ENCODE data around the gene KCNMA1. TPM values are rescaled to one million over a fixed set of nuclear protein-coding genes. Genes with fewer than 3 reads are reported as not detected.

KCNMA1 gene
- total and polyA plus RNA-seq, 10 of the 15 experiments (the other 5 are each of a cell fraction or from before 2014, with no cell fraction given), result 8.5 to 77.0 (median 21.3) TPM

DNA sequence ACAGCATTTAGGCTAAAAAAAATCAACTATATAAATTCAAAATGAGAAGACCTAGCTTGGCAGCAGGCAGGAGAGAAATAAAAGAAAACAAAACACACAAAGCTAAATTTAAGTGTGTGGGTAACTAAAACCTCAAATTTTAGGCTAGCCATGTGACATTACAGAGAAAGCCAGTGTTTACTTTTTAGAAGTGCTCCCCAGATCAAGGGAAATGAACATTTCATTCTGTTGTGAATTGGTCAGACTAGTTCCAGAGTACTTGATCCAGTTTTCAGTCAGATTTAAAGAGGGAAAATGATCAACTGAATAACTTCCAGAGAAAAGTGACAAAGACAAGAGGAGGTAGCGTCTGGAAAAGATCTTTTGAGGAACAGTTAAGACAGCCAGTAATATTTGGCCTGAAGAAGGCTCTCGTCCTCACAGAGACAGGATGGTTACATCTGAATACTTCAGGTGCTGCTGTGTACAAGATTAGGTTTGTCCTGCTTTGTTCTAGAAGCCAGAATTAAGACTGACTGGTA is 563.4 kb downstream of the KCNMA1 start (continued):
- no peak for TF ChIP-seq REST (IDR thresholded peaks at IDR 0.05; ENCODE audit: low read depth, low read length)
- TF ChIP-seq IKZF1 (conservative IDR thresholded peaks at IDR 0.05), result no peak
- no peak for TF ChIP-seq IRF4 (IDR thresholded peaks at IDR 0.05; ENCODE audit: low read depth, low read length)
- TF ChIP-seq YBX1 (IDR thresholded peaks at IDR 0.05), result no peak
- no peak for TF ChIP-seq NBN (IDR thresholded peaks at IDR 0.05)
- TF ChIP-seq PBX3 (IDR thresholded peaks at IDR 0.05; ENCODE audit: insufficient replicate concordance, low read depth, low read length), result no peak
- TF ChIP-seq, protein P1, sequence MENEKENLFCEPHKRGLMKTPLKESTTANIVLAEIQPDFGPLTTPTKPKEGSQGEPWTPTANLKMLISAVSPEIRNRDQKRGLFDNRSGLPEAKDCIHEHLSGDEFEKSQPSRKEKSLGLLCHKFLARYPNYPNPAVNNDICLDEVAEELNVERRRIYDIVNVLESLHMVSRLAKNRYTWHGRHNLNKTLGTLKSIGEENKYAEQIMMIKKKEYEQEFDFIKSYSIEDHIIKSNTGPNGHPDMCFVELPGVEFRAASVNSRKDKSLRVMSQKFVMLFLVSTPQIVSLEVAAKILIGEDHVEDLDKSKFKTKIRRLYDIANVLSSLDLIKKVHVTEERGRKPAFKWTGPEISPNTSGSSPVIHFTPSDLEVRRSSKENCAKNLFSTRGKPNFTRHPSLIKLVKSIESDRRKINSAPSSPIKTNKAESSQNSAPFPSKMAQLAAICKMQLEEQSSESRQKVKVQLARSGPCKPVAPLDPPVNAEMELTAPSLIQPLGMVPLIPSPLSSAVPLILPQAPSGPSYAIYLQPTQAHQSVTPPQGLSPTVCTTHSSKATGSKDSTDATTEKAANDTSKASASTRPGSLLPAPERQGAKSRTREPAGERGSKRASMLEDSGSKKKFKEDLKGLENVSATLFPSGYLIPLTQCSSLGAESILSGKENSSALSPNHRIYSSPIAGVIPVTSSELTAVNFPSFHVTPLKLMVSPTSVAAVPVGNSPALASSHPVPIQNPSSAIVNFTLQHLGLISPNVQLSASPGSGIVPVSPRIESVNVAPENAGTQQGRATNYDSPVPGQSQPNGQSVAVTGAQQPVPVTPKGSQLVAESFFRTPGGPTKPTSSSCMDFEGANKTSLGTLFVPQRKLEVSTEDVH (IDR thresholded peaks at IDR 0.05; ENCODE audit: low read depth, partially characterized antibody), result no peak
- TF ChIP-seq CREB1 (IDR thresholded peaks at IDR 0.05; ENCODE audit: low read depth), result no peak
- no peak for TF ChIP-seq KDM1A (IDR thresholded peaks at IDR 0.05; ENCODE audit: borderline replicate concordance)
- no peak for TF ChIP-seq IRF5 (IDR thresholded peaks at IDR 0.05; ENCODE audit: borderline replicate concordance)
- no peak for TF ChIP-seq SREBF1 (IDR thresholded peaks at IDR 0.05; ENCODE audit: low read length)
- no peak for TF ChIP-seq NR2C1 (IDR thresholded peaks at IDR 0.05)
- TF ChIP-seq, protein P2, sequence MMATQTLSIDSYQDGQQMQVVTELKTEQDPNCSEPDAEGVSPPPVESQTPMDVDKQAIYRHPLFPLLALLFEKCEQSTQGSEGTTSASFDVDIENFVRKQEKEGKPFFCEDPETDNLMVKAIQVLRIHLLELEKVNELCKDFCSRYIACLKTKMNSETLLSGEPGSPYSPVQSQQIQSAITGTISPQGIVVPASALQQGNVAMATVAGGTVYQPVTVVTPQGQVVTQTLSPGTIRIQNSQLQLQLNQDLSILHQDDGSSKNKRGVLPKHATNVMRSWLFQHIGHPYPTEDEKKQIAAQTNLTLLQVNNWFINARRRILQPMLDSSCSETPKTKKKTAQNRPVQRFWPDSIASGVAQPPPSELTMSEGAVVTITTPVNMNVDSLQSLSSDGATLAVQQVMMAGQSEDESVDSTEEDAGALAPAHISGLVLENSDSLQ (IDR thresholded peaks at IDR 0.05), result no peak
